HG02870 (cell line): Measurements from ENCODE around the gene RAB11FIP3.
A peak's percentile ranks its signal among the peaks of the same experiment; 100 is the strongest.
"Not testable (repeated sequence)": the region's sequence is repeated elsewhere in the genome, so short reads cannot be mapped to it uniquely, and the experiment has no call there.

Source experiments
- ATAC-seq: cut with Tn5 transposase; IDR thresholded peaks from one replicate; pipeline ENCODE4 v1.9.1; 2021; ENCODE audit warnings: mild to moderate bottlenecking, moderate library complexity; ENCODE audit not compliant: unreplicated experiment

RAB11FIP3 gene

GRCh38 chr16:425082-425718 is at the start of gene RAB11FIP3:
Gene RAB11FIP3, plus strand, starts transcription at chr16:425649. Its CDS starts 358 bp downstream, at chr16:426007.
- ATAC-seq = peak; percentile 82

DNA sequence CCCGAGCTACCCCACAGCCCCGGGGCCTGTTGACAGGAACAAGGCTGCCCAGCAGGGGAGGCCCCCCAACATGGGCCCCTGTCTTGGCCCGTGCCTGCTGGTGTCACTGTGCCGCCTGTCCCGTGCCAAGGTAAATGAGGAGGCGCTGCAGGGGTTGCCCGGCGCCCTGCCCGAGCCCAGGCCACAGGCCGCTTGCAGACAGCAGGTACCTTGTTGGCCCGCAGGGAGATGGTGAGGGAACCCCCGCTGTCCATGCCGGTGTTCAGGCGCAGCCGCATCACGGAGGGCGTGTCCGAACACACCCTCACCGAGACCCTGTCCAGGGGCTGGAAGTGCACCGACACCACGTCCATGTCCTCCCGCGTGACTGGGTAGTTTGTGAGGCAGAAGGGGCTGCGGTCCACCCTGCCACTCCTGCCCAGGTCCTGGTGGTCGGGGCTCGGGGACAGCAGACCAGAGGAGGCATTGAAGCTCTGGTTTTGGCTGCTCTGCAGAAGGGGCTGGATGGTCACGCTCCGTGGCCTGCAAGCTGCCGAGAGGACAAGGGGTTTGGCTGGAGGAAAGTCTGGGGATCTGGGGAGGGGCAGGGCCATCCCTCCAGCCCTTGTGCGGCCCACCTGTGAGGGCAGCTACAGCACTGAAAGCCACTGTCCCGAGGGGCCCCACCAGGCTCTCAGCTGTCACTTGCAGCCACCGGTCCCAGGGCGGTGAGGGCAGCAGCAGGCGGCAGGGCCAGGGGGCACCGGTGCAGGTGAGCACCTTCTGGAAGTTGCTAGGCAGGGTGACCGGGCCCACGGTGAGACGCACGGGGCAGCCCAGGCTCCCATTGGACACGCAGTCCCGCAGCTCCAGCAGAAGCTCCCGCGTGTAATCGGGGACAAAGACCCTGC is 49.3 kb upstream of the RAB11FIP3 start:
- no peak for ATAC-seq

DNA sequence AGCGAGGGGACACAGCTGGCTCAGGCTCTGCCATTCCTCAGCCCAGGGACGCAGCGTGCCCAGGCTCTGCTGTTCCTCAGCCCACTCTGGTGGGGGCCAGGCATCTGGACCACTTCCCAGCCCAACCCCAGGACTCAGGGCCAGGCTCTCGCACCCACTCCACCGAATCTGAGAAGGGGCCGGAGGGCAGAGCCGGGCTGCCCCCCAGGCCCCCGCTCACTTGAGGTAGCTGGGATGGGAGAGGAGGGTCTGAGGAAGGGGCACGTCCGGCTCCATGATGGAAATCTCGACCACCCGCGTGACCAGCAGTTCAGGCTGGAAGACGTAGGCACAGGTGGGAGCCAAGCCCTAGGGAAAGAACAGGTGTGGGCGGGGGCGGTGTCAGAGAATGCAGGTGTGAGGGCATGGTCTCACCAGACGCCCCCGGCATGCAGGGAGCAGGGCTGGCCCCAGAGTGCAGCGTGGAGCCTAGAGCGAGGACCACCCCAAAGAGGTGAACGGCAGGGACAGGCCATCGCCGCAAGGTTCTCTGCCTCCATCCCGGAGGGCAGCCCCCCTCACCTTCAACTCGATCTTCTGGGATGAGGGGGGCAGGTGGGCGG is 48.5 kb upstream of the RAB11FIP3 start:
- no peak for ATAC-seq

DNA sequence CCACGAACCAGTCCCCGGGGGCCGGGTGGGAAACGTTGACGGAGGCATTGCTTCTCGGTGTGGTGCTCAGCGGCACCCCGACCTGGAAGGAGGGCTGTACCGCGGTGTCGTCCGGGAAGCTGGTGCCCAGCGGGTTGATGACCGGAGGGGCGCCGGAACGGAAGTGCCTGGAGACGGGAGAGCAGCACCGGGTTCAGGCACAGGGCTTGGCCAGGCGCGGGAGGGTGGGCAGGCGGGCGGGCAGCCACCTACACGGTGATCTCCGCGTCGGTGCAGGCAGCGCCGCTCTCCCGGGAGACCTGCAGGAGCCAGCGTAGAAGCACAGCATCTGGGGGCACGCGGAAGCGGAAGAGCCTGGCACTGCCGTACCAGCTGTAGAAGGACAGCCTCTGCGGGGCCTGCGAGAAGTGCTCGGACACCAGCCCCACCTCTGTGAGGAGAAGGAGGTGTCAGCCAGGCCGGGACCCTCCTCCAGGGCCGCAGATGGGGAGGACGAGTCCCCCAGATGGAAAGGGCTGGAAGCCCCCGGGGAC is 48.0 kb upstream of the RAB11FIP3 start:
- no peak for ATAC-seq

DNA sequence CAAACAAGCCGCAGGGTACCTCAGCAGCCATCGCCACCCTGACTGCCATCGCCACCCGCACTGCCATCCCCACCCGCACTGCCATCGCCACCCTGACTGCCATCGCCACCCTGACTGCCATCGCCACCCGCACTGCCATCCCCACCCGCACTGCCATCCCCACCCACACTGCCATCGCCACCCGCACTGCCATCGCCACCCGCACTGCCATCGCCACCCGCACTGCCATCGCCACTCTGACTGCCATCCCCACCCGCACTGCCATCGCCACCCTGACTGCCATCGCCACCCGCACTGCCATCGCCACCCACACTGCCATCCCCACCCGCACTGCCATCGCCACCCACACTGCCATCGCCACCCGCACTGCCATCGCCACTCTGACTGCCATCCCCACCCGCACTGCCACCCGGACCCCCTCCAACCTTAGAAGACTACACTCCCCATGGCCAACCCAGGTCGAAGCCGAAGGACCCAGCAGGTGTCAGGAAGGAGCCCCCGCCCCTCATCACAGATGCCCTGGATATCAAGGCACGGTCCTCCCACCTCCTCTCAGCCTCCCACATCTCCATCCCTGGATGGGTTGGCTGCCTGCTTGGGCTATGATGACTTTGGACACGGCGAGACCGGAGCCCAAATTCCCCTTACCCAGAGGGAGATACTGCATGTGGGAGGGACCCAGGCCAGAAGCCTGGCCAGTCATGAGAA is 47.2 kb upstream of the RAB11FIP3 start:
- ATAC-seq = not testable (repeated sequence)

DNA sequence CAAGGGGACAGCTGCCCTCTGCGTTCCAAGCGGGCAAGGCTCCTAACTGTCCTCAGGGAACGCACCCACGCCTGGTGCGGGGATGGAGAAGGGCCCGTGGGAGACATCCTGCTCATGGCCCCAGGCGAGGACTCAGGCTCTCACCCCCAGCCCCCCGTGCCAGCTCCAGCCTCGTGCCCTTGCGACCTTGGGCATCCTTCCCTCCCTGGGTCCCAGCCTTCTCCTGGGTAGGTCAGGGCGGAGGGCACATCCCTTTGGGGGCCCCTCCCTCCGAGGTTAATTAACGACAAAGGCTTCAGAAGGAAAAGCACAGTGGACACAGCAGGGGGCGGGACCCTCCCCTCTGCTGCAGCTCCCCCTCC is 46.6 kb upstream of the RAB11FIP3 start:
- ATAC-seq = no peak

DNA sequence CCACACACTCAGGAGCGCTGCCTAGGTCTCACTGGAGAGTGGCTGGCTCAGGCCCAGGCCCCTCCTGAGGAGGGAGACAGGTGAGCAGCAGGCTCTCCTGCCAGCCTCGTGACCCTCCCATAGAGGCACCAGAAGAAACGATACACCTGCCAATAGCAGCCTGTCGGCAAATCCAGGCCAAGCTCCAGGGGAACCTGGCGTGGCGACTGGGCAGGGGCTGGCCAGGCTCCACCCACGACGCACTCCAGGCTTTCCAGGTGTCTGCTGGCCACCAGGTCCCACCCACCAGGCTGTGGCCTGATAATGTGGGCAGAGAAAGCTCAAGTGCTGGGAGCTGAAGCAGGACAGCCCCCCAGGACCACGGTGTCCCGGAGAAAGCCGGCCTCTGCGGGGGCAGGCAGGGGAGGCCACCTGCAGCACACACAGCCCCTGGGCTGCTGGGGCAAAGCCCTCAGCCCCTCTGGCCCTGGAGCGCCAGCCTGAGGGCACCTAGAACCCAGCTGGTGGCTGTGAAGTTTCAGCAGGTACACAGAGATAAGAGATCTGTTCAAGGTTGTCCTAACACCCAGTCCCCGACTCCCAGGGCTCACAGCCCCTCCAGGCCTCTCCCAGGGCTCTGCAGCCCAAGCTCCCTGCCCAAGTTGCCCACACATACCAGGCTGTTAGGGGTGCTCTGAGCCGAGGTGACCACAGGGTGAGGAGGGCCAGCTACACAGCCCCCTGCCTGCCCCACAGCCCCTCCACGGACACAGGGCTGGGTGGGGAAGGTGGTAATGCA is 46.1 kb upstream of the RAB11FIP3 start:
- no peak for ATAC-seq

DNA sequence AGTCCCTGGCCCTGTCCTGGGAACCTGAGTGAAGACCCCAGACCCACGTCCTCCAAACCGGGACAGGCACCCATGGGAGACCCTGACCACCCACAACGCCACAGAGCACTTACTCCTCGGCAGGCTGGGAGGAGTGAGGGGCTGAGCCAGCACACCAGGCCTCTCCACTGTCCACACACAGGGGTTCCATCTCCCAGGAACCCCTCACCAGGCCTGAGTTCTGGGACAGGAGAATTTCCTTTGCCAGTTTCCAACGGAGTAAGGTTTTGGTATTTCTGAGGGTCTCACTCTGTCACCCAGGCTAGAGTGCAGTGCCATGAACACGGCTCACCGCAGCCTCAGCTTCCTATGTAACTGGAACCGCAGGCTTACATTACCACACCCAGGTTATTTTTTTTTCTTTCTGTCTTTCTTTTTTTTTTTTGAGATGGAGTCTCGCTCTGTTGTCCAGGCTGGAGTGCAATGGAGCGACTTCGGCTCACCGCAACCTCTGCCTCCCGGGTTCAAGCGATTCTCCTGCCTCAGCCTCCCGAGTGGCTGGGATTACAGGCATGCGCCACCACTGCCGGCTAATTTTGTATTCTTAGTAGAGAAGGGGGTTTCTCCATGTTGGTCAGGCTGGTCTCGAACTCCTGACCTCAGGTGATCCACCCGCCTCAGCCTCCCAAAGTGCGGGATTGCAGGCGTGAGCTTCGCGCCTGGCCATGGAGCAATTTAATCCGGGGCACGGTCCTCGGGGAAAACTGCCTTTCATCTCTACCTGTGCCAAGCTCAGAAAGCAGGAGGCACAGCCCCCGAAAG is 45.3 kb upstream of the RAB11FIP3 start:
- ATAC-seq = no peak

DNA sequence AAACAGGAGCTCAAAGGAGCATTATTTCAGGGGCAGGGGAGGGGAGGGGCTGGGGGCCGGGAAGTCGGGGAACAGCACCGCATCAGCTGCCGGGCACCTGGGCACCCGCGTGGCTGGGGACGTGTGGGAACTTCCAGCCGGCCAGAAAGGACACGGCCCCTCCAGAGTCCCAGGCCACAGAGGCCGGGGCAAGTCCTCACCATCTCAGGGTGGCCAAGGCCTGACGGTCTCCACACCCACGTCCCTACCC is 44.8 kb upstream of the RAB11FIP3 start:
- no peak for ATAC-seq

DNA sequence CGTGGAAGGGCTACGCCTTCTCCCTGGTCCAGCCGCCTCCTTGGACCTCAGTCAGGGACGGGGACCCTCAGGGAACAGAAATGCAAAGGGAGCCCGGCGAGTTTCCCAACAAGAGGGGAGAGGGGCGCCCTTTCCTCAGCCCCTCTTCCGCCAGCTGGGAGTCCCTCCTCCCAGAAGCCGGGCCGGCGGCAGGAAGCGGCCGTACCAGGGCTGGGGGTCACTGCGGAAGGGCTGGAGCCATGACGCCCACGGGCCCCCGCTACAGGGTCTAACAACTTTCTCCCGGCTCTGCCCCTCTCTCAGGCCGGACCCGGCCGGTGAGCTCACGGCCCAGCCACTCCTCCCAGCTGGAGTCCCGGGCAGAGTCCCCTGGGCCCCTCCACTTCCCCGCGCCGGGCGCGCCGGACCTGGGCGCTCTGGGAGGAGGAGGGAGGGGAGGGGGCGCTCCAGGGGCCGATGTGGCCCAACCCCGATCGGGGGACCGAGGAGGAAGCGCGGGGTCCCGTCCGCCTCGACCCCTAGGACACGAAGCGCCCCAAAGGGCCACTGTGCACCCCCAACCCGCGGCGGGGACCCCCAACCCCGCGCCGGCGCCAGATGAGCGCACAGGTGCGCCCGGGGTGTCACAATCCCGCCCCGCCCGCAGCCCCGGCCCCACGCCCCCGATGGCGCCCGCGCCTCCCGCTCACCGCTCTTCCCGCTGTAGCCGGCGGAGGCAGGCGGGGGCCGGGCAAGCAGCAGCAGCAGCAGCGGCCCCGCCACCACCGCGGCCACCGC is 44.2 kb upstream of the RAB11FIP3 start:
- ATAC-seq = no peak

- ATAC-seq = no peak
These were observed 43.4 kb upstream of the RAB11FIP3 start, which contains the start of gene PGAP6 for GRCh38 chr16:381789-382717. Gene PGAP6, minus strand, starts transcription at chr16:381978. Its CDS starts 157 bp downstream, at chr16:381821.

- no peak for ATAC-seq
These were observed 42.0 kb upstream of the RAB11FIP3 start for GRCh38 chr16:383326-384051.

GRCh38 chr16:386641-387156 is 38.8 kb upstream of the RAB11FIP3 start:
- no peak for ATAC-seq

DNA sequence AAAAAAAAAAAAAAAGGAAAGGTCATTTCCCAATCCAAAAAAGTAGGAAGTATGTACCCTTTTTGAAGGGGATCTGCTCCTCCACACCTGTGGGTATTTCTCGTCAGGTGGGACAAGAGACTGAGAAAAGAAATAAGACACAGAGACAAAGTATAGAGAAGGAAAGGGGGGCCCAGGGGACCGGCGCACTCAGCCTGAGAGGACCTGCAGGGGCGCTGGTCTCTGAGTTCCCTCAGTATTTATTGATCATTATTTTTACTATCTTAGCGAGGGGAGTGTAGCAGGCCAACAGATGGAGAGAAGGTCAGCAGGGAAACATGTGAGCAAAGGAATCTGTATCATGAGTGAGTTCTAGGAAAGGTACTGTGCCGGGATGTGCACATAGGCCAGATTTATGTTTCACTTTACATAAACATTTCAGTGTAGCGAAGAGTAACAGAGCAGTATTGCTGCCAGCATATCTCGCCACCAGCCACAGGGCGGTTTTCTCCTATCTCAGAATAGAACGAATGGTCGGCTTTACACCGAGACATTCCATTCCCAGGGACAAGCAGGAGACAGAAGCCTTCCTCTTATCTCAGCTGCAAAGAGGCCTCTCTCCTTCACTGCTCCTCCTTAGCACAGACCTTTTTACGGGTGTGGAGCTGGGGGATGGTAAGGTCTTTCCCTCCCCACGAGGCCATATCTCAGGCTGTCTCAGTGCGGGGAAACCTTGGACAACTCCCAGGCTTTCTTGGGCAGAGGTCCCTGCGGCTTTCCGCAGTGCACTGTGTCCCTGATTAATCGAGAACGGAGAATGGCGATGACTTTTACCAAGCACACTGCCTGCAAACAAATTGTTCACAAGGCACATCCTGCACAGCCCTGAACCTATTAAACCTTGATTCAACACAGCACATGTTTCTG is 37.4 kb upstream of the RAB11FIP3 start:
- not testable (repeated sequence) for ATAC-seq

DNA sequence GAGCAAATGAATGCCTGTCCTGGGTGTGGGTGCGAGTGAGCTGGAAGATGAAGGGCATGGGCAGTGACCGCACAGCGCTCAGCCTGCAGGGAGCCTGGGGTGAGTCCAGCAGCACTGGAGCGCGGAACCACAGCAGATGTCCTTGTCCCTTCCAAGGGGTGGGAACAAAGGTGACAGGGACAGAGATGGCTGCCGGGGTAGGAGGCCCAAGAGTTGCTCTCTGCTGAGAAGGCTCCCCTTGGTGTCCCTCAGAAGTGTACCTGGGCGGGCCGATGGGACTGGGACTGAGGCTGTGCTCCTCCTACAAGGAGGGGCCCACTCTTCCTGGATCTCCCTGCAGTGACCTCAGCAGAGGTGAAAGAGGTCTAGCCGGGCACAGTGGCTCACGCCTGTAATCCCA is 36.1 kb upstream of the RAB11FIP3 start:
- no peak for ATAC-seq

GRCh38 chr16:391885-392335 is 33.5 kb upstream of the RAB11FIP3 start:
- no peak for ATAC-seq
